Measurements from ENCODE around the gene CCDC86. TPM values are rescaled to one million over a fixed set of nuclear protein-coding genes. Genes with fewer than 3 reads are reported as not detected.

Gene CCDC86
- total RNA-seq, 4 donors from 2014 or later: 11.8 to 38.0 (median 24.4) TPM

DNA sequence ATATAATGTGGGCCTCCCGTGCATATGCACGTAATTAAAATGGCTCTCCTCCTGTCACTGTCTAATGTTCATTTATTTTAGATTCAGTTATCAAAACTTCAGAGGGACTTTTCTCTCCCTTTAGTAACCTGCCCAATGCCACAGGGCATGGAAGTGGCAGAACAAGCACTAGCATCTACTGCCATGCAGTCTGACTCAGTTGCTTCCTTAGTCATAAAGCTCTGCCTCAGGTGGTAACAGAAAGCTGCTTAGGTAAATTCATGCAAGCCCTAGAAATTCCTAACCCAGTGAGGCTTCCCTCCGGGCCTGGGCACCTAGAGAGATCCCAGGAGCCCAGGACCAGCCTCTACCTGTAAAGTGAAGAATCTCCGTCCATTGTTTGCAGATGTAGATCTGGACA is 55.6 kb downstream of the CCDC86 start:
- peaks cover 50 to 100% (median 77%) of the 10 kb centered on the region in 3 donors for H3K36me3 ChIP-seq
- H3K27me3 ChIP-seq: no peaks in the 10 kb centered on the region
- 72 to 79% methylated on average over 2 to 3 of the region's 4 CpGs for WGBS, 2 donors
- H3K27ac ChIP-seq: no peak overlapping the region
- no peak for DNase-seq
- intact Hi-C loops (cut with DNase I): loop anchor here (5.0 kb wide), 1 partner anchor 60 kb away; no protein-coding TSS in a partner anchor
- H3K9me3 ChIP-seq: no peaks in the 10 kb centered on the region
- no peaks in the 10 kb centered on the region for H3K4me1 ChIP-seq
- TF ChIP-seq, protein P1, sequence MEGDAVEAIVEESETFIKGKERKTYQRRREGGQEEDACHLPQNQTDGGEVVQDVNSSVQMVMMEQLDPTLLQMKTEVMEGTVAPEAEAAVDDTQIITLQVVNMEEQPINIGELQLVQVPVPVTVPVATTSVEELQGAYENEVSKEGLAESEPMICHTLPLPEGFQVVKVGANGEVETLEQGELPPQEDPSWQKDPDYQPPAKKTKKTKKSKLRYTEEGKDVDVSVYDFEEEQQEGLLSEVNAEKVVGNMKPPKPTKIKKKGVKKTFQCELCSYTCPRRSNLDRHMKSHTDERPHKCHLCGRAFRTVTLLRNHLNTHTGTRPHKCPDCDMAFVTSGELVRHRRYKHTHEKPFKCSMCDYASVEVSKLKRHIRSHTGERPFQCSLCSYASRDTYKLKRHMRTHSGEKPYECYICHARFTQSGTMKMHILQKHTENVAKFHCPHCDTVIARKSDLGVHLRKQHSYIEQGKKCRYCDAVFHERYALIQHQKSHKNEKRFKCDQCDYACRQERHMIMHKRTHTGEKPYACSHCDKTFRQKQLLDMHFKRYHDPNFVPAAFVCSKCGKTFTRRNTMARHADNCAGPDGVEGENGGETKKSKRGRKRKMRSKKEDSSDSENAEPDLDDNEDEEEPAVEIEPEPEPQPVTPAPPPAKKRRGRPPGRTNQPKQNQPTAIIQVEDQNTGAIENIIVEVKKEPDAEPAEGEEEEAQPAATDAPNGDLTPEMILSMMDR (IDR thresholded peaks at IDR 0.05): no peak
- TF ChIP-seq POLR2A (IDR thresholded peaks at IDR 0.05): no peak
- H3K4me3 ChIP-seq: no peak overlapping the region

DNA sequence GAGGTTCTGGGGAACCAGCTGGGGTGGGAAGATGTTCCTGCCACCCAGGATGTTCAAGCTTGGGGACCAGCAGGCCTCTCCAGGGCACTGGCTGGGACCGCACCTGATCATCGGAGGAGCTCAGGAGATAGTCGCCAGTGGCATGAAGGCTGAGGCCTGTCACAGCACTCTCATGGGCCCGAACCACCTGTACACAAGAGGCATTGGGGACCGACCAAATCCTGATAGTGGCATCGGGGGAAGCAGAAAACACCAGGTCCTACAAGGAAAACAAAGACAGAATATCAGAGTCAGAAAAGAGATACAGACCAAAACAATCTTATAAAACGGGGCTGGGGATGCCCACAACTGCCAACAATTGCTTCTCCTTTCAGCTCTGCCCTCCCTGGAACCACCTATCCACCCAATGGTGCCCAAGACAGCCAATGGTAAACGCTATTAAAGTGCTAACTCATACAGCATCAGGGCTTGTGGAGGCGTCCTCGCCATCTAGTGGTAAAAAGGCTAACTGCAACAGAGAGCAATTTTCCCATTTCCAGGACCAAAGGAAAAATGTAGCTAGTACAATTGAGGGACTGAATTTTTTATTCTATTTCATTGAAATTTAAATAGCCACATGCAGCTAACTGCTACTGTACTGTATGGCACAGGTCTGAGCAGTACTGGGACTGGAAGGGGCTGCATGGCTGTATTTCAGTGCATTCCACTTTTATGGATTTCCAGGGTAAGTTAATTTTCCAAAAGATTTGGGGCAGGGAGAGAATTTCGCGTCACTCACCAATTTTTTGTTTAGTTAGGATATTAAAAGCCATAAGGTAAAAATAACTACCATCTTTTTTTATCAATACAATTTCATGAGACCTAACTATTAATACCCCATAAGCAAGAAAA is 57.4 kb downstream of the CCDC86 start:
- 29 to 61% methylated on average over 6 to 12 of the region's 12 CpGs for WGBS, 2 donors
- H3K27ac ChIP-seq: peak overlapping the region in 2 of 4 donors; percentile 4 to 23
- DNase-seq: no peak

DNA sequence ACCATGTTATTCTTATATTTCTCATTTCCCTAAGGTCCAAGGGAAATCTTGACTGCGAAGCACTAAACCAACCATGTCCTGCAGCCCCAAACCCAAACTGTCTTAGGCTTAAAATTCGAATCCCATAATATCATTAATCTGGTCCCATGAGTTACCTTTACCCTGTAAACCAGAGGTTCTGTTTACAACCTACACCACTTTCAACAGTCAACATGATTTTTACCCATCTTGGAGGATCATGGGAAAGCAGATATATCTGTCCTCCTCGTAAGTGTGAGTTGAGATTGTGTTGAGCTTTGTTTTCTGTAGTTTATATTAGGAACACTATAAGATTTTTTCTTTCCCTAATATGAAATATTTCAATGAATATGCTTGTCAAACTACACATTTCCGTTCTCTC is 58.1 kb downstream of the CCDC86 start:
- Histone ChIP-seq H3K9me3 (no peaks in the 10 kb centered on the region), H3K27me3 (no peaks in the 10 kb centered on the region), H3K27ac (no peak overlapping the region), H3K36me3 (peaks cover 52 to 90% (median 65%) of the 10 kb centered on the region in 3 donors), H3K4me1 (peaks cover 6 to 19% (median 12%) of the 10 kb centered on the region in 3 donors), H3K4me3 (no peak overlapping the region)
- TF ChIP-seq, protein P1 (IDR thresholded peaks at IDR 0.05): no peak
- TF ChIP-seq POLR2A (IDR thresholded peaks at IDR 0.05): no peak
- 69 to 72% methylated on average over 4 of the region's 4 CpGs for WGBS, 2 donors
- intact Hi-C loops (cut with DNase I): loop anchor here (5.0 kb wide), 1 partner anchor 63 kb away; no protein-coding TSS in a partner anchor
- DNase-seq: no peak

More for the DNA sequence above, 57.4 kb downstream of the CCDC86 start:
- no peak overlapping the region for H3K4me3 ChIP-seq
- no peaks in the 10 kb centered on the region for H3K9me3 ChIP-seq
- intact Hi-C loops (cut with DNase I): loop anchor here (5.0 kb wide), 1 partner anchor 62 kb away; no protein-coding TSS in a partner anchor
- no peaks in the 10 kb centered on the region for H3K27me3 ChIP-seq
- TF ChIP-seq, protein P1 (IDR thresholded peaks at IDR 0.05): peak; percentile 83 to 95 (median 88)
- TF ChIP-seq POLR2A (IDR thresholded peaks at IDR 0.05): no peak
- H3K36me3 ChIP-seq: peaks cover 52 to 97% (median 70%) of the 10 kb centered on the region in 3 donors
- H3K4me1 ChIP-seq: peaks cover 0 to 12% (median 5%) of the 10 kb centered on the region in 3 donors

Other genes with a start within 250 kb of the CCDC86 start
- not detected for gene MS4A8, start 142.5 kb upstream of the CCDC86 start, total RNA-seq
- gene MS4A18, start 117.4 kb upstream of the CCDC86 start, total RNA-seq: not detected
- gene MS4A15, start 85.2 kb upstream of the CCDC86 start, total RNA-seq: not detected
- not detected for gene MS4A10, start 56.8 kb upstream of the CCDC86 start, total RNA-seq
- gene PTGDR2, start 13.8 kb downstream of the CCDC86 start, total RNA-seq: 1 to 10 TPM in 1 of 4 donors, under 1 TPM in 2, not detected in 1; 0.31 to 2.7 (median 0.85) TPM
- gene ZP1, start 25.4 kb downstream of the CCDC86 start, total RNA-seq: not detected
- 10 to 100 TPM; 65.0 to 90.2 (median 84.1) TPM for gene PRPF19, start 64.5 kb downstream of the CCDC86 start, total RNA-seq
- 100 to 1,000 TPM in 1 of 4 donors, 10 to 100 TPM in 3; 66.7 to 115 (median 89.0) TPM for gene TMEM109, start 72.0 kb downstream of the CCDC86 start, total RNA-seq
- gene TMEM132A, start 82.3 kb downstream of the CCDC86 start, total RNA-seq: 10 to 100 TPM; 11.8 to 52.7 (median 17.8) TPM
- gene SLC15A3, start 110.1 kb downstream of the CCDC86 start, total RNA-seq: 10 to 100 TPM in 2 of 4 donors, 1 to 10 TPM in 2; 4.0 to 11.5 (median 7.9) TPM
- gene CD6, start 129.6 kb downstream of the CCDC86 start, total RNA-seq: 1 to 10 TPM in 3 of 4 donors, under 1 TPM in 1; 0.79 to 4.4 (median 1.4) TPM